ENCODE measurements around the gene SLC26A9.

Gene SLC26A9

GRCh38 chr1:205943245-205943644 lies at the start of gene SLC26A9:
SLC26A9 (minus strand) TSS chr1:205943456; CDS start chr1:205935820, 7,636 bp downstream.
- DNase-seq (ENCODE audit: insufficient read length, low spot score) (no peak), FAIRE-seq (no peak)

- DNase-seq (ENCODE audit: insufficient read length, low spot score) (no peak), FAIRE-seq (no peak)
Observed at GRCh38 chr1:205992218-205992882, 49.1 kb upstream of the SLC26A9 start.

- FAIRE-seq (no peak), DNase-seq (ENCODE audit: insufficient read length, low spot score) (no peak)
Observed at GRCh38 chr1:205991237-205991636, 48.0 kb upstream of the SLC26A9 start.

GRCh38 chr1:205990226-205990625 lies 47.0 kb upstream of the SLC26A9 start:
- FAIRE-seq (no peak), DNase-seq (ENCODE audit: insufficient read length, low spot score) (no peak)

- no peak for FAIRE-seq
- DNase-seq (ENCODE audit: insufficient read length, low spot score): no peak
Observed at GRCh38 chr1:205989786-205990185, 46.5 kb upstream of the SLC26A9 start.

- no peak for DNase-seq (ENCODE audit: insufficient read length, low spot score)
- no peak for FAIRE-seq
Observed at GRCh38 chr1:205988585-205988995, 45.3 kb upstream of the SLC26A9 start.

- DNase-seq (ENCODE audit: insufficient read length, low spot score): no peak
- FAIRE-seq: no peak
Observed at GRCh38 chr1:205986861-205987260, 43.6 kb upstream of the SLC26A9 start.

GRCh38 chr1:205986292-205986691 lies 43.0 kb upstream of the SLC26A9 start:
- DNase-seq (ENCODE audit: insufficient read length, low spot score) (no peak), FAIRE-seq (no peak)

GRCh38 chr1:205985330-205986005 lies 42.2 kb upstream of the SLC26A9 start:
- FAIRE-seq: no peak
- DNase-seq (ENCODE audit: insufficient read length, low spot score): no peak

- no peak for FAIRE-seq
- DNase-seq (ENCODE audit: insufficient read length, low spot score): peak; percentile 76
Observed at GRCh38 chr1:205983925-205984725, 40.9 kb upstream of the SLC26A9 start.

GRCh38 chr1:205981257-205981656 lies 38.0 kb upstream of the SLC26A9 start:
- FAIRE-seq: no peak
- no peak for DNase-seq (ENCODE audit: insufficient read length, low spot score)

- FAIRE-seq (no peak), DNase-seq (ENCODE audit: insufficient read length, low spot score) (no peak)
Observed at GRCh38 chr1:205980237-205980870, 37.1 kb upstream of the SLC26A9 start.

- DNase-seq (ENCODE audit: insufficient read length, low spot score) (no peak), FAIRE-seq (no peak)
Observed at GRCh38 chr1:205979301-205979700, 36.0 kb upstream of the SLC26A9 start.

- FAIRE-seq (no peak), DNase-seq (ENCODE audit: insufficient read length, low spot score) (no peak)
Observed at GRCh38 chr1:205978676-205979075, 35.4 kb upstream of the SLC26A9 start.

- FAIRE-seq (no peak), DNase-seq (ENCODE audit: insufficient read length, low spot score) (peak; percentile 79)
Observed at GRCh38 chr1:205977402-205978014, 34.3 kb upstream of the SLC26A9 start.

GRCh38 chr1:205976708-205977401 lies 33.6 kb upstream of the SLC26A9 start:
- FAIRE-seq (no peak), DNase-seq (ENCODE audit: insufficient read length, low spot score) (peak; percentile 51)

GRCh38 chr1:205976036-205976435 lies 32.8 kb upstream of the SLC26A9 start:
- FAIRE-seq (no peak), DNase-seq (ENCODE audit: insufficient read length, low spot score) (no peak)

GRCh38 chr1:205975387-205975998 lies 32.2 kb upstream of the SLC26A9 start:
- DNase-seq (ENCODE audit: insufficient read length, low spot score): no peak

GRCh38 chr1:205974712-205975111 lies 31.5 kb upstream of the SLC26A9 start:
- FAIRE-seq: no peak
- no peak for DNase-seq (ENCODE audit: insufficient read length, low spot score)

More at GRCh38 chr1:205975387-205975998, 32.2 kb upstream of the SLC26A9 start:
- no peak for FAIRE-seq
